Hematopoietic multipotent progenitor cell treated with erythropoietin and hydrocortisone succinate and interleukin-3 and kit ligand, for 8 days (in vitro differentiated cells): ENCODE results near the gene FAM83C.

ENCODE experiments used
- DNase-seq: peaks from one replicate; pipeline ENCODE4 v3.0.0-alpha.2; 2015

The FAM83C gene

GRCh38 chr20:35281506-35282101 lies 10.6 kb downstream of the FAM83C start:
- DNase-seq: no peak

DNA sequence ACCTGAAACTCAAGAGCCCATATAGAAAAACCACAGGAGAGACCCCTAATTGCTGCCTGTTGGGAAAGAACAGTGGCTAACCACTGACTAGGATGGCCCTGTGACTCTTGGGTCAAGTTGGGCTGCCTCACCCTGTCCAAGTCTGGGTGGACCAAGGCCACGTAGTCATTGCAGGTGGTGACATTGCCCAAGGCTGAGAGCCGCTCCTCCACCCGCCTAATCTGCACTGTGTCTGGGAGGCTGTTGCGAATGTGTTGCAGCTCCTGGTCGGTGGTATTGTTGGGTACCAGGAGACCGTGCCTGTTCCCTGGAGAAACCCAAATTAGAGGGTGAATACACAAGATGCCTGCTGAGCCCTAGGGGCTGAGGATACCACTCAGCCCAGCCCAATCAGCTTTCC lies 11.7 kb downstream of the FAM83C start:
- no peak for DNase-seq

- no peak for DNase-seq
These were observed 12.6 kb downstream of the FAM83C start for GRCh38 chr20:35279533-35280174.

DNA sequence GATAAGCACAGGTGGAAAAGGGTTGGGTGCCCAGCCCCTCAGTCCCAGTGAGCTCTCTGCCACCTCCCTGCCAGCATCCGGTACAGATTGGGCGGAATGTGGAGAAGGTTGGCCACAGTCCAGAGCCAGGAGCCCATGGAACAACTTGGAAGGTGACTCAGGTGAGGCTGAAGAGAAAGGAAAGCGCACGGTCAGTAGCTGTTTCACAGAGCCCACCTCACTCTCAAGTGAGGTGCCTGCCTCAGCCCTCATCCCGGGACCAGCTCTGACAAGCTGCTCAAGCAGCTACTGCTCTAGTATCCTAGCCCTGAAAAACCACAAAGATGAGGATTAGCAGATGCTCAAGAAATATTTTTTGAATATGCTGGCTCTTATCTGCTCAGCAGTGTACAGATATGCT lies 13.2 kb downstream of the FAM83C start:
- no peak for DNase-seq

GRCh38 chr20:35277531-35278395 lies 14.5 kb downstream of the FAM83C start, which contains the start of gene MMP24OS:
TSS of gene MMP24OS (minus strand) at chr20:35278122. CDS start at chr20:35277929, 193 bp downstream.
- DNase-seq: peak; percentile 92

- no peak for DNase-seq
These were observed 15.1 kb downstream of the FAM83C start for GRCh38 chr20:35277127-35277526.

DNA sequence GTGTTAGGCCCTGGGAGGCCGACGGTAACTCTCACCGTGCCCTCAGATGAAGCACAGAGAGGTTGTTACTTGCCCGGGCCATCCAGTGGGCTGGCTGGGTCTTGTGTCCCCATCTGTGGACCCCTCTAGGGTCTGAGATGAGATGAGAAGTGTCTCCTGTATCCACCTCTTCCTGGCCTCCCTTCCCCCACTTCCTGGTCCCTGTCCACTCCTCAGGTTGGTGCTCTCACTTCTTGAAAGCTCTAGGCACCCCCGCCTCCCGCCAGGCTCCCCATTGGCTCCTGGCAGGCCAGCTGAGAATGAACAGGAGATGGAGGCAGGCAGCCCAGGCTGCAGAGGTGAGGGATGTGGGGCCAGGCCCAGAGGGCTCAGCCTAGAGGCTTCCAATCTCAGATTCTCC lies 15.8 kb downstream of the FAM83C start:
- DNase-seq: no peak

DNA sequence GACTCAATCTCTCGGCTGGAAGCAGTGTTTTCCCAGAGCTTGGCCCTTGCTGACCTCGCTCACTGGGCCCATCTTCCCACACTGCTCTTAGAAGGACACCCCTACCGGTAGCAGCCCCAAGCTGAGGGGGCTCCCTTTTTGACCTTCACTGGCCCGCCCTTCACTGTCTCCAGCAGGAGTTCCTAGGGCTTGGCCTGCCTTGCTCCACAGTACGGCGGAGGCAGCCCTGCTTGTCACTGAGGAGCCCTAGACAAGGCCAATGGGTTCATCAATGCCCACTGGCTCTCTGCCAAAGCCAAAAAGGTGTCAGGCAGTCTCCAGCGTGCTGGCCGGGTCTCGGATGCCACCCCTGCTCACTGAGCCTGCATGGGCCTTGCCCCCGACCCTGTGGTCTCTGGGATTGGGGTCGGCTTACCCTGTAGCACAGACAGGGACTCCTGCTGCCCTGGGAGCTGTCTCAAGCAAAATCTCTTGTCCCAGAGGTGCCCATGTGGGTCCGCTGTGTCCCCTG lies 16.4 kb downstream of the FAM83C start:
- no peak for DNase-seq

- no peak for DNase-seq
These were observed 17.8 kb downstream of the FAM83C start for GRCh38 chr20:35274172-35275092.

GRCh38 chr20:35273449-35274171 lies 18.6 kb downstream of the FAM83C start:
- no peak for DNase-seq

DNA sequence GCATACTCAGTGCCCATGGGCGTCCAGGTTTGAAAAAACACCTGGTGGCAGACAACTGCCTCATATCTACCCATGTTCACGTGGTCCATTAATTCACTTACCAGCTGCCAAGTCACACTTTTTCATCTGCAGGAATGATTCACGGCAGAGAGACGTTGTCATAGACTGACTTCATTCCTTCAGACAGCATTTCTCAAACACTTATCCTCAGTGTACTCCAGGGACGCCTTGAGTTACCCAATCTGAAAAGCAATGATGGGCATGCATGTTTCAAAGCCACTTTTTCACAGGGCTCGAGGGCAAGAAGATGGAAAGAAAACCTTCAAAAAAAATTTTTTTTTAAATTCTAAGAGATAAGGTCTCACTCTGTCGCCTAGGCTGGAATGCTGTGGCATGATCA lies 20.3 kb downstream of the FAM83C start:
- no peak for DNase-seq

GRCh38 chr20:35271073-35271882 lies 20.9 kb downstream of the FAM83C start:
- no peak for DNase-seq

- no peak for DNase-seq
These were observed 22.0 kb downstream of the FAM83C start for GRCh38 chr20:35270021-35270902.

- peak; percentile 59 for DNase-seq
These were observed 23.0 kb downstream of the FAM83C start for GRCh38 chr20:35269055-35269781.

DNA sequence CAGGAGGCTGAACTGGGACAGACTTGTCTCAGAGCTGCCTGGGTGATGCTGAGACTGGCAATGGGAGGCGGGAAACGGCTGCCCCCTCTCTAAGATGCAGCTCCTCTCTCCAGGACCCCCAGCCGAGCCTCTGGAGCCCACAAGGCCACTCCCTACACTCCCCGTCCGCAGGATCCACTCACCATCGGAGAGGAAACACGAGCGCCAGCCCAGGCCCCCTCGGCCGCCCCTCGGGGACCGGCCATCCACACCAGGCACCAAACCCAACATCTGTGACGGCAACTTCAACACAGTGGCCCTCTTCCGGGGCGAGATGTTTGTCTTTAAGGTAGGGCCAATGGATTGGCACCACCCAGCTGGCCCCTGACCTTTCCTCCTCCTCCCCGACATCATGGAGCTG lies 25.1 kb downstream of the FAM83C start:
- DNase-seq: no peak

GRCh38 chr20:35264755-35265154 lies 27.5 kb downstream of the FAM83C start:
- no peak for DNase-seq

DNA sequence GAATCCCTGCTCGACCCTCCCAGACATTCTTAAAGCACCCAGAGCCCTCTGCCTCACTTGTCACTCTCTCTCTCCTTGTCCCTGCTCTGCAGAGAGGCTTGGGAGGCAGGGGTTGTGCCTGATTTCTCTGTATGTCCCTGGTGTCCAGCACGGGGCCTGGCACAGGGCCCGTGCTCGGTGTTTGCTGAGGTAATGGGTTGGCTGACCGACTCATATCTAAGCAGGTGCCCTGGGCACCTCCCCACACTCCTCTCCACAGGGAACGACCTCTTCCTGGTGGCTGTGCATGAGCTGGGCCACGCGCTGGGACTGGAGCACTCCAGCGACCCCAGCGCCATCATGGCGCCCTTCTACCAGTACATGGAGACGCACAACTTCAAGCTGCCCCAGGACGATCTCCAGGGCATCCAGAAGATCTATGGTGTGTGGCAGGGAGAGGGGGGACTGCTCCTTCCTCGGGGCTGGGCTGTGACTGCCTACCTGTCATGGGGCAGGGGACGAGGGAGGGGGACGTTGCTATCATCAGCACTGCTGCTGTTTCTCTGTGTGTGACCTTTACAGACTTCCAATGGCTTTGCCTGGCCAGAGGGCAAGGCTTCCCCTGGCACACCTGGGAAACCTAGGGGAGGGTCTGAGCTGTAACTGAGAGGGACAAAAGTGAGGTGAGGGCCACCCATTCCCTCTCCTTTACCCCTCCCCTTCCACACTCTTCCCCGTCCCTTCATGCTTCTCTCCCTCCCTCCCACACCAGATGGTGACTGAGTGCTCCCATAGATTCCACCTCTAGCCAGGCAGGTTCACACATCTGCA lies 28.5 kb downstream of the FAM83C start:
- DNase-seq: no peak
